LNCaP clone FGC (cell line): ENCODE data around the gene MEGF6.

Source experiments
- DNase-seq: peaks from one replicate; pipeline ENCODE4 v3.0.0-alpha.2; 2011; ENCODE audit warnings: low read depth
- H3K4me3 ChIP-seq: 2 replicates; pipeline ENCODE4 v1.5.1; 2011; ENCODE audit warnings: mild to moderate bottlenecking, low read depth, low read length, control low read depth
- CTCF ChIP-seq: IDR thresholded peaks from 2 replicates; pipeline ENCODE4 v1.5.1; 2012; ENCODE audit warnings: mild to moderate bottlenecking; ENCODE audit not compliant: control insufficient read depth, insufficient read depth; ENCODE audit errors: extremely low read depth

The MEGF6 gene

GRCh38 chr1:3501437-3501836, 109.9 kb downstream of the MEGF6 start:
- TF ChIP-seq CTCF = no peak
- no peak overlapping the region for H3K4me3 ChIP-seq
- no peak for DNase-seq

- no peak for DNase-seq
- no peak for TF ChIP-seq CTCF
Observed at GRCh38 chr1:3500265-3500835, 111.0 kb downstream of the MEGF6 start.

GRCh38 chr1:3499611-3500010, 111.7 kb downstream of the MEGF6 start:
- no peak for DNase-seq
- no peak for TF ChIP-seq CTCF
- H3K4me3 ChIP-seq = no peak overlapping the region

More at GRCh38 chr1:3500265-3500835, 111.0 kb downstream of the MEGF6 start:
- no peak overlapping the region for H3K4me3 ChIP-seq

- H3K4me3 ChIP-seq = no peak overlapping the region
- no peak for DNase-seq
- no peak for TF ChIP-seq CTCF
Observed at GRCh38 chr1:3498986-3499385, 112.3 kb downstream of the MEGF6 start.

GRCh38 chr1:3498246-3498930, 112.9 kb downstream of the MEGF6 start:
- no peak for DNase-seq
- no peak for TF ChIP-seq CTCF
- no peak overlapping the region for H3K4me3 ChIP-seq

- no peak for TF ChIP-seq CTCF
- DNase-seq = no peak
- H3K4me3 ChIP-seq = no peak overlapping the region
Observed at GRCh38 chr1:3497521-3497920, 113.8 kb downstream of the MEGF6 start.

GRCh38 chr1:3496916-3497315, 114.4 kb downstream of the MEGF6 start:
- no peak for TF ChIP-seq CTCF
- H3K4me3 ChIP-seq = no peak overlapping the region
- DNase-seq = no peak
